Sigmoid colon (tissue), 4 donors: Measurements from ENCODE around the gene SH3RF3.

Experiments
- CTCF ChIP-seq, 4 experiments: fragments of 450-650 bp in 3 of 4; fragments of 200-600 bp in 1 of 4; IDR thresholded peaks; one replicate each; pipeline ENCODE4 v1.5.1; 2016 to 2019; ENCODE audit warnings: antibody characterized with exemption in 4 of 4, mild to moderate bottlenecking in 3 of 4, moderate library complexity in 2 of 4
- EP300 ChIP-seq, 4 donors: sonication (generic); formaldehyde crosslinking; IDR thresholded peaks; one replicate each; pipeline ENCODE4 v1.6.1; 2017; ENCODE audit warnings: antibody characterized with exemption in 4 of 4

DNA sequence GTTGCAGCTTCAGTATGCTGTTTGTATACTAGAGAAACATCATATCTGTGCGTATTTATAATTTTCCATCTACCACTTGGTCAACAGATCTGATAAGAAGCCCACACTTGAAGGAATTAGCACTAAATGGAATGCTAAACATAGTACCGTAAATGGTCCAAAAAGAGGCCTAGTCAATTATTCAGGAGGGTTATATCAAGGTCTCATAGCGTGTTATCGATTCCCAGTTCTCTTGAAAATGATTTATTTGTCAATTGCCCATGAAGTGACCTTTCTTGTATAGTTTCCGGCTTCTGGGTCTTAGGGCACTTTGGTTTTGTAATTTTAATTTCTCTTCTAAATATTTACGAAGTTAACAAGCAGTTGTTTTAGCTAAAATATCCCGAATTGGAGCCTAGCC, 18.4 kb downstream of the SH3RF3 start:
- TF ChIP-seq EP300 (IDR thresholded peaks at IDR 0.05) (no peak), CTCF (IDR thresholded peaks at IDR 0.05) (no peak)
